GM19438 (cell line): ENCODE results near the gene OR10J1.

ENCODE experiments used
- ATAC-seq: cut with Tn5 transposase; IDR thresholded peaks from one replicate; pipeline ENCODE4 v1.9.1; 2021; ENCODE audit warnings: low read depth; ENCODE audit not compliant: unreplicated experiment

The OR10J1 gene

DNA sequence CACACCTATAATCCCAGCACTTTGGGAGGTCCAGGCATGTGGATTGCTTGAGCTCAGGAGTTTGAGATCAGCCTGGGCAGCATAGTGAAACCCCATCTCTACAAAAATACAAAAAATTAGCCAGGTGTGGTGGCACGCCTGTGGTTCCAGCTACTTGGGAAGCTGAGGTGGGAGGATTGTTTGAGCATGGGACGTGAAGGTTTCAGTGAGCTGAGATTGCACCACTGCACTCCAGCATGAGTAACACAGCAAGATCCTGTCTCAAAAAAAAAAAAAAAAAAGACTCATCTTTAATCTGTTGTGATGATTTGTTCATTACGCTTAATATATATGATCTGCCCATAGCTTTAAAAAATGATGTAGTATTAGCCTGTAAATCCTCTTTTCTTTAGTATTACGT, 44.0 kb downstream of the OR10J1 start:
- no peak for ATAC-seq
